Left ventricle myocardium inferior (tissue), 1 donor: ENCODE measurements around the gene CPE. TPM values are rescaled to one million over a fixed set of nuclear protein-coding genes. Genes with fewer than 3 reads are reported as not detected.

Experiments
- DNase-seq: peaks from one replicate; pipeline ENCODE4 v3.0.0-alpha.2; 2020
- H3K27ac ChIP-seq: fragments of 200-600 bp; replicated peaks from 2 replicates; pipeline ENCODE4 v1.8.0; 2021
- H3K27me3 ChIP-seq: fragments of 200-600 bp; 2 replicates; pipeline ENCODE4 v1.8.0; 2021; ENCODE audit warnings: low read depth
- H3K36me3 ChIP-seq: fragments of 200-600 bp; 2 replicates; pipeline ENCODE4 v1.8.0; 2021
- H3K4me1 ChIP-seq: fragments of 200-600 bp; 2 replicates; pipeline ENCODE4 v1.8.0; 2021
- H3K4me3 ChIP-seq: fragments of 200-600 bp; 2 replicates; pipeline ENCODE4 v1.8.0; 2021; ENCODE audit warnings: mild to moderate bottlenecking, moderate library complexity
- H3K9me3 ChIP-seq: fragments of 200-600 bp; replicated peaks from 2 replicates; pipeline ENCODE4 v1.8.0; 2021
- intact Hi-C: fragments of 100-400 bp; cut with micrococcal nuclease; formaldehyde crosslinking; loops from one replicate; pipeline ENCODE4 v1.11.0; 2022
- total RNA-seq: library from RNA; stranded (reverse); fragmentation: NEBNext Ultra II Directional; extraction: Animal tissue kit (Norgen Biotek cat#: 25700); gene quantifications from one replicate; pipeline ENCODE4 v1.2.1, GENCODE V29; 2021
- TF ChIP-seq, protein P1 (sequence below): fragments of 200-600 bp; IDR thresholded peaks from 2 replicates; pipeline ENCODE4 v1.8.0; 2021; ENCODE audit warnings: antibody characterized with exemption, mild to moderate bottlenecking, borderline replicate concordance
- donor health status: DM: no; HTN: yes; CAD: no; lungs with severe emphysema.

Gene CPE
- total RNA-seq, 1 donor from 2014 or later: 43.2 TPM

DNA sequence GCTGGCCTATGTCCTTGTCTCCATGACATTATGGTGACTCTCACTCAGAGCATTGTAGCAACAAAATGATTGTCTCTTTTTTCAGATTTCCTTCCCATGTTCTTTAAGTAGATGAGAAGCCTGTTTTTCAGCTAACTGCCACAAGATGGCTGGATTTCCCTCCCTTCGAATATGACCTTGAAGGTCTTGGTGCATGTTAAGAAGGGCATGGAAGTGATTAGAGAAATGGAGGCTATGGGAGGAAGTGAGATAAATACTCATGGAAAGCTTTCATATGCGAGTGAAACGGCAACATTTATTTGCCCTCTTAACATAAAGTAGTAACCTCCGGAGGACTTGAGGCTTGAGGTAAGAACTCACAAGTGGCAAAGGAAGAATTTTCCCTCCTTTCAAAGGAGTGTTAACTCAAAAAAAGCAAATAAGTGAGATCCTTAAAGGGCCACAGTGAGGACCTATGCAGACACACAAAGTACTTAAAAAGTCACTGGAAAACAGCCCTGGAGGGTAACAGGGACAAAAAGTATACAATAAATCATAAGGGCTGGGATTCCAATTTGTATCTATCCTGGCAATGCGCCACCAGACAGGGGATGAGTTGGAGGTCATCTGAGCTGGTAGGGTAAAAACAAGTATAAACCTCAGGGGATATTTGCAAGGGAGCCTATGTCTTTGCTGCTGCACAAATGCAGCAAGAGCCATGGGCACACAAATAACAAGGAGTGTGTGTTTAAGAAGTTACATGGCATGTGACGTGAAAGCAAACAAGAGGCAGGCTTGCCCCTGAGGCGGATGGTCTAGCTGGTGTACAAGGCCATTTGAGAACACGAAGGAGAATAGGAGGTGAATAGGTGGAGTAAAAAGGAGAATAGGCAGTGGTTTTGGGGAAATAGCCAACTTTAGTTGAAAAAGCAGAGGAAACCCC, 96.2 kb downstream of the CPE start:
- no peak for DNase-seq
- peaks cover 20% of the 10 kb centered on the region for H3K9me3 ChIP-seq
- H3K27me3 ChIP-seq: no peaks in the 10 kb centered on the region
- H3K36me3 ChIP-seq: no peaks in the 10 kb centered on the region
- H3K4me1 ChIP-seq: no peaks in the 10 kb centered on the region
- TF ChIP-seq, protein P1, sequence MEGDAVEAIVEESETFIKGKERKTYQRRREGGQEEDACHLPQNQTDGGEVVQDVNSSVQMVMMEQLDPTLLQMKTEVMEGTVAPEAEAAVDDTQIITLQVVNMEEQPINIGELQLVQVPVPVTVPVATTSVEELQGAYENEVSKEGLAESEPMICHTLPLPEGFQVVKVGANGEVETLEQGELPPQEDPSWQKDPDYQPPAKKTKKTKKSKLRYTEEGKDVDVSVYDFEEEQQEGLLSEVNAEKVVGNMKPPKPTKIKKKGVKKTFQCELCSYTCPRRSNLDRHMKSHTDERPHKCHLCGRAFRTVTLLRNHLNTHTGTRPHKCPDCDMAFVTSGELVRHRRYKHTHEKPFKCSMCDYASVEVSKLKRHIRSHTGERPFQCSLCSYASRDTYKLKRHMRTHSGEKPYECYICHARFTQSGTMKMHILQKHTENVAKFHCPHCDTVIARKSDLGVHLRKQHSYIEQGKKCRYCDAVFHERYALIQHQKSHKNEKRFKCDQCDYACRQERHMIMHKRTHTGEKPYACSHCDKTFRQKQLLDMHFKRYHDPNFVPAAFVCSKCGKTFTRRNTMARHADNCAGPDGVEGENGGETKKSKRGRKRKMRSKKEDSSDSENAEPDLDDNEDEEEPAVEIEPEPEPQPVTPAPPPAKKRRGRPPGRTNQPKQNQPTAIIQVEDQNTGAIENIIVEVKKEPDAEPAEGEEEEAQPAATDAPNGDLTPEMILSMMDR: no peak
- H3K27ac ChIP-seq: no peak overlapping the region
- intact Hi-C loops: no loop called here
- H3K4me3 ChIP-seq: no peak overlapping the region

DNA sequence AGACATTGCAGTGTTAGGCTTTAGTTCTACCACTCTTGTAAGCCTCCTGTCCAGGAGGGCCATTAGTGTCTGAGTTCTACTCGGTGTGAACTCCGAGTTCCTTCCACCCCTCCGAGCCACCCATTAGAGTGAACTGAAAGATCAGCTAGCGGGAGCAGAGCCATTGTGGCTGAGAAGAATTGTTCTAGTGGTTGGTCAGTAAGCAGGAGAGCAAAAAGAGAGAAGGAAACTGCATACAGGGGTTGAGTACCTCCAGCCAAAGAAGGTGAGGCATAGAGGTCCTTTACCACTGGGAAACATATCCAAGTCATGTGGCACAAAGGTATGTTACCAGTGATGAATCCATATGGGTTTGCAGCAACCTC, 96.9 kb downstream of the CPE start:
- Histone ChIP-seq H3K9me3 (peaks cover 20% of the 10 kb centered on the region), H3K27ac (no peak overlapping the region), H3K36me3 (no peaks in the 10 kb centered on the region), H3K4me1 (no peaks in the 10 kb centered on the region), H3K27me3 (no peaks in the 10 kb centered on the region), H3K4me3 (no peak overlapping the region)
- DNase-seq: no peak
- intact Hi-C loops: no loop called here
- TF ChIP-seq, protein P1: no peak

DNA sequence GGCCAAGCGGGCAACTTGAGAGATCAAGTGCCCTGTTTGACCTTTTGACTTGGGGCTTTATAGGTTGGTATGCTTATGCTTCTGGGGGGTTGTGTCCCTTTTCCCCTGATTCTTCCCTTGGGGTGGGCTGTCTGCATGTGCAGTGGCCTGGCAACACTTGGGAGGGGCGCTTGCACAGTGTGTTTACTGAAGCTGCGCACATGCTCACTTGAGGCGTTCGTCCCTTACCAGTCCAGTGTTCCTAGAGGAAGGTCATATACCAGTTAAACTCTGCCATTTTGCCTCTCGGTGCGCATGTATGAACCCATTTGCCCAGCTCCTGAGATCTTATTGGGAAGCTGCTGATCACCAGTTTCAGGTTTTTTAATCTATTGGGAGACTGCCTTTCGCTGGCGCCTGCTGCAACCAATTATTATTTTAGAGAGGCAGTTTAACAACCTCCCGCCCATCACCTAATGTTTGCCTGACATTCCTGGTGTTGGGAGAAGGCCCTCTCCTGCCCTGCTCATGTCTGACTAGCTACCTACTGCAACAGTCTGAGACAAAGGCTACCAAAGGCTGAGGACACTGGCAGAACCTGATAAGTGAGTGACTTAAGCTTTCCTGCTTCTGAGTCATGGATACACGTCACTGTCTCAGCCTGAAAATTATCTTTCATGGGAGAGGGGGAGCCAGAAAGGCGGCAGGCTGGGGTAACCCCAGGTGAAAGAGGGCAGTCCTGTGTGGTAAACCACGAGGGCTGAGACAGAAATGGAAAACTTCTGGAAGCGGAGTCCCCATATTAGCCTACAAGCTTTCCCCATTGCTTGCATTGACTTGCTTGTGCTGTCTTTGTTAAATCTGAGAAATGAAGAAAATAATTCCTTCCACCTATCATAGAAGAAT, 97.6 kb downstream of the CPE start:
- no peak for DNase-seq
- Histone ChIP-seq H3K4me1 (no peaks in the 10 kb centered on the region), H3K27ac (no peak overlapping the region), H3K4me3 (no peak overlapping the region), H3K27me3 (no peaks in the 10 kb centered on the region), H3K36me3 (no peaks in the 10 kb centered on the region), H3K9me3 (peaks cover 20% of the 10 kb centered on the region)
- intact Hi-C loops: no loop called here
- TF ChIP-seq, protein P1: no peak

DNA sequence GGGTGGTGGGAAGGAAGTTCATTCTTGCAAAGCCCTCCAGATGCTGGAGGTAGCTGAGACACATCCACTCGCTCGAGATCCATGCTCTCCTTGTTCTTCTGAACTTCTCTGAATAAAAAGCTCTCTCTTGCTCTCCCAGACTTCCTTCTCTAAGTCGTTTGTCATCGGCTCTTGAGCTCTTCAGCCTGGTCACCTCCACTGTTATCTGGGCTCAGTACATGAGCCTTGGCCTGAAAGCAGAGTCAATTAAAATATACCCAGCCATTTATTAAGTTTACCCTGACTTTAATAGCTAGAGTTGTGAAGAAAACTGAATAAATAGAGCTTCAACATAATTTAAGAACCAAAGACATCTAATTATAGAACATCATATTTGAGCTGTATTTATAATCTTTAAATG, 99.0 kb downstream of the CPE start:
- Histone ChIP-seq H3K4me3 (no peak overlapping the region), H3K4me1 (no peaks in the 10 kb centered on the region), H3K27me3 (no peaks in the 10 kb centered on the region), H3K27ac (no peak overlapping the region), H3K9me3 (peaks cover 11% of the 10 kb centered on the region), H3K36me3 (no peaks in the 10 kb centered on the region)
- TF ChIP-seq, protein P1: no peak
- intact Hi-C loops: no loop called here
- DNase-seq: no peak

DNA sequence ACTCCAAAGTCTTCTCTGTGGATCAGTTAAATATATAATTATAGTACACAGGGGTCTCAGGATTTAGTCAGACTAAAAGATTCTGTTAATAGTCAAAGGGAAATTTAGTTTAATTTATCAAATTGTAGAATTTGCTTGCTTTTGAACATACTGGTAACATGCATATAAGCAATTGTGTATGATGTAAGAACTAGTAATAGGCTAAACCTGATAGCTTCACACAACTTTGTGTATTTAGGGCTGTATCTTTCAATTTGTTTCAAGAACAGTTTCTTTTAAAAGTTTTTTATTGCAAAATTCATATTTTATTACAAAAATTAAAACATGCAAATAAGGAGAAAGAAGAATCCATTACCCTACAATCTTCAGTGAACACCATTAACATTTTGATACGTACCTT, 99.5 kb downstream of the CPE start:
- H3K36me3 ChIP-seq: no peaks in the 10 kb centered on the region
- H3K27me3 ChIP-seq: no peaks in the 10 kb centered on the region
- no peak overlapping the region for H3K27ac ChIP-seq
- H3K4me3 ChIP-seq: no peak overlapping the region
- TF ChIP-seq, protein P1: no peak
- H3K9me3 ChIP-seq: peaks cover 6% of the 10 kb centered on the region
- no peak for DNase-seq
- intact Hi-C loops: no loop called here
- no peaks in the 10 kb centered on the region for H3K4me1 ChIP-seq
